OCI-LY3 (cell line): ENCODE measurements around the gene TRIM44.

Source experiments
- H2AFZ ChIP-seq: fragments of 200-600, 300-600 bp; shearing (Covaris generic); 2 replicates; pipeline ENCODE4 v1.6.0; 2014; ENCODE audit warnings: antibody characterized with exemption, low read depth, low read length
- H3K27ac ChIP-seq: fragments of 200-600, 300-600 bp; sonication (generic); 2 replicates; pipeline ENCODE4 v1.5.1; 2014; ENCODE audit warnings: mild to moderate bottlenecking, low read length, moderate library complexity, mixed read lengths
- H3K27me3 ChIP-seq: fragments of 200-600, 300-600 bp; sonication (generic); 2 replicates; pipeline ENCODE4 v1.6.1; 2014; ENCODE audit warnings: low read depth, low read length, mixed read lengths
- H3K36me3 ChIP-seq: fragments of 200-600, 300-600 bp; sonication (generic); replicated peaks from 2 replicates; pipeline ENCODE3; 2014; ENCODE audit warnings: low read depth, low read length, mixed read lengths
- H3K4me1 ChIP-seq: fragments of 300-600, 200-600 bp; sonication (generic); 2 replicates; pipeline ENCODE4 v1.6.1; 2014; ENCODE audit warnings: low read length, mixed read lengths
- H3K4me2 ChIP-seq: fragments of 200-600, 300-600 bp; sonication (generic); 2 replicates; pipeline ENCODE4 v1.6.1; 2014; ENCODE audit warnings: low read length, mixed read lengths
- H3K4me3 ChIP-seq: fragments of 300-600, 200-600 bp; sonication (generic); 2 replicates; pipeline ENCODE4 v1.5.1; 2014; ENCODE audit warnings: antibody characterized with exemption, mild to moderate bottlenecking, low read length, moderate library complexity
- H3K79me2 ChIP-seq: fragments of 300-600, 200-600 bp; shearing (Covaris generic); 2 replicates; pipeline ENCODE4 v1.6.1; 2014; ENCODE audit warnings: mild to moderate bottlenecking, low read length, mixed read lengths
- H3K9ac ChIP-seq: fragments of 300-600, 200-600 bp; shearing (Covaris generic); 2 replicates; pipeline ENCODE4 v1.6.0; 2014; ENCODE audit warnings: mild to moderate bottlenecking, low read length, moderate library complexity
- H3K9me3 ChIP-seq: fragments of 200-600, 300-600 bp; shearing (Covaris generic); 2 replicates; pipeline ENCODE4 v1.6.1; 2014; ENCODE audit warnings: low read length, mixed read lengths; ENCODE audit not compliant: insufficient read depth
- H4K20me1 ChIP-seq: fragments of 200-600, 300-600 bp; sonication (generic); 2 replicates; pipeline ENCODE4 v1.6.1; 2016; ENCODE audit warnings: low read length, mixed read lengths; ENCODE audit not compliant: insufficient read depth
- EZH2phosphoT487 ChIP-seq: fragments of 200-600 bp; shearing (Covaris generic); IDR thresholded peaks from 2 replicates; pipeline ENCODE4 v1.6.1; 2018; ENCODE audit warnings: antibody characterized with exemption, mixed run types, low read depth
- TF ChIP-seq, protein P1 (sequence below): fragments of 200-600, 300-600 bp; sonication (generic); IDR thresholded peaks from 2 replicates; pipeline ENCODE4 v1.5.1; 2014; ENCODE audit warnings: antibody characterized with exemption, low read length, low read depth

Gene TRIM44

DNA sequence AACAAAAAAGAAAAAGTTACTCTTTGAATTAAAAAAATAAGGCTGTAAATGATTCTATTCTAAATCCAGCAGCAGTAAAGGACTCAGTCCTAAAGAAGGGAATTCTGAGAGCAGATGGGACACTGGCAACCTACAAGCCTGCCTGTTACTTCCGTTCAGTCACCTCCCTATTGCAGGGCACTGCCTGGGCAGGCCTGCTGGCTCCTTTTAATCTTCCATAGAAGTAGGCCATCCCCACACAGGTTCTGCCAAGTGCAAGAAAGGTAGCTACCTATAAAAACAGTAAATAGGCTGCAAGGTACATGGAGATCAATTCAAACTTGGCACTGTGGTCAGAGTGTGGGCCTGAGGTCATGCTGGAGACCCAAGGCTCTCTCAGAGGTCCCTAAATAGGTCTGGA, 136.4 kb downstream of the TRIM44 start:
- no peaks in the 10 kb centered on the region for H3K79me2 ChIP-seq
- no peak overlapping the region for H3K9ac ChIP-seq
- H3K4me3 ChIP-seq = no peak overlapping the region
- H3K27ac ChIP-seq = no peak overlapping the region
- no peak overlapping the region for H2AFZ ChIP-seq
- H3K9me3 ChIP-seq = no peaks in the 10 kb centered on the region
- peaks cover 3% of the 10 kb centered on the region for H3K36me3 ChIP-seq
- TF ChIP-seq, protein P1, sequence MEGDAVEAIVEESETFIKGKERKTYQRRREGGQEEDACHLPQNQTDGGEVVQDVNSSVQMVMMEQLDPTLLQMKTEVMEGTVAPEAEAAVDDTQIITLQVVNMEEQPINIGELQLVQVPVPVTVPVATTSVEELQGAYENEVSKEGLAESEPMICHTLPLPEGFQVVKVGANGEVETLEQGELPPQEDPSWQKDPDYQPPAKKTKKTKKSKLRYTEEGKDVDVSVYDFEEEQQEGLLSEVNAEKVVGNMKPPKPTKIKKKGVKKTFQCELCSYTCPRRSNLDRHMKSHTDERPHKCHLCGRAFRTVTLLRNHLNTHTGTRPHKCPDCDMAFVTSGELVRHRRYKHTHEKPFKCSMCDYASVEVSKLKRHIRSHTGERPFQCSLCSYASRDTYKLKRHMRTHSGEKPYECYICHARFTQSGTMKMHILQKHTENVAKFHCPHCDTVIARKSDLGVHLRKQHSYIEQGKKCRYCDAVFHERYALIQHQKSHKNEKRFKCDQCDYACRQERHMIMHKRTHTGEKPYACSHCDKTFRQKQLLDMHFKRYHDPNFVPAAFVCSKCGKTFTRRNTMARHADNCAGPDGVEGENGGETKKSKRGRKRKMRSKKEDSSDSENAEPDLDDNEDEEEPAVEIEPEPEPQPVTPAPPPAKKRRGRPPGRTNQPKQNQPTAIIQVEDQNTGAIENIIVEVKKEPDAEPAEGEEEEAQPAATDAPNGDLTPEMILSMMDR = no peak
- no peak for TF ChIP-seq EZH2phosphoT487
- H3K27me3 ChIP-seq = no peaks in the 10 kb centered on the region
- H3K4me1 ChIP-seq = peaks cover 12% of the 10 kb centered on the region
- no peak overlapping the region for H3K4me2 ChIP-seq
- peaks cover 13% of the 10 kb centered on the region; the same call in 1 of the 2 replicates for H4K20me1 ChIP-seq

DNA sequence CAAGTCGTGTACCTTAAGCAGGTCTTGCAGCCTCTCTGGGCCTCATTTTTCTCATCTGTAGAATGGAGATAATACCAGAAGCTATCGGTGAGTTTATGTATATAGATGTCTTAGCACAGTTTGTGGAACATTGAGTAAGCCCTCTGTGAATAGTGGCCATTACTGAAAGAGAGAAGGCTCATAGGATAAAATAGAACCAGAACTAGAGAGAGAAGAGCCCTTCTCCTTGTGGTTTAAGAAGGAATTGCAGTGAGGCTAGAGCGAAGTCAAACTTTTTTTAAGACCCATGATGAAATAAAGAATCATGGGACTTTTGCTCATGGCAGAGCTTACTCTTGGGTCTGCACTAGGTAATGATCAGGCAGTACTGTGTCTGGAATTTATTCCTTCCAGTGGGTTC, 137.1 kb downstream of the TRIM44 start:
- Histone ChIP-seq H3K9me3 (no peaks in the 10 kb centered on the region), H4K20me1 (peaks cover 14% of the 10 kb centered on the region; the same call in 1 of the 2 replicates), H3K9ac (no peak overlapping the region), H3K79me2 (no peaks in the 10 kb centered on the region), H3K27me3 (no peaks in the 10 kb centered on the region), H3K27ac (no peak overlapping the region), H2AFZ (no peak overlapping the region), H3K4me3 (no peak overlapping the region), H3K4me2 (no peak overlapping the region), H3K36me3 (peaks cover 3% of the 10 kb centered on the region), H3K4me1 (peaks cover 12% of the 10 kb centered on the region)
- TF ChIP-seq, protein P1 = no peak
- TF ChIP-seq EZH2phosphoT487 = no peak

DNA sequence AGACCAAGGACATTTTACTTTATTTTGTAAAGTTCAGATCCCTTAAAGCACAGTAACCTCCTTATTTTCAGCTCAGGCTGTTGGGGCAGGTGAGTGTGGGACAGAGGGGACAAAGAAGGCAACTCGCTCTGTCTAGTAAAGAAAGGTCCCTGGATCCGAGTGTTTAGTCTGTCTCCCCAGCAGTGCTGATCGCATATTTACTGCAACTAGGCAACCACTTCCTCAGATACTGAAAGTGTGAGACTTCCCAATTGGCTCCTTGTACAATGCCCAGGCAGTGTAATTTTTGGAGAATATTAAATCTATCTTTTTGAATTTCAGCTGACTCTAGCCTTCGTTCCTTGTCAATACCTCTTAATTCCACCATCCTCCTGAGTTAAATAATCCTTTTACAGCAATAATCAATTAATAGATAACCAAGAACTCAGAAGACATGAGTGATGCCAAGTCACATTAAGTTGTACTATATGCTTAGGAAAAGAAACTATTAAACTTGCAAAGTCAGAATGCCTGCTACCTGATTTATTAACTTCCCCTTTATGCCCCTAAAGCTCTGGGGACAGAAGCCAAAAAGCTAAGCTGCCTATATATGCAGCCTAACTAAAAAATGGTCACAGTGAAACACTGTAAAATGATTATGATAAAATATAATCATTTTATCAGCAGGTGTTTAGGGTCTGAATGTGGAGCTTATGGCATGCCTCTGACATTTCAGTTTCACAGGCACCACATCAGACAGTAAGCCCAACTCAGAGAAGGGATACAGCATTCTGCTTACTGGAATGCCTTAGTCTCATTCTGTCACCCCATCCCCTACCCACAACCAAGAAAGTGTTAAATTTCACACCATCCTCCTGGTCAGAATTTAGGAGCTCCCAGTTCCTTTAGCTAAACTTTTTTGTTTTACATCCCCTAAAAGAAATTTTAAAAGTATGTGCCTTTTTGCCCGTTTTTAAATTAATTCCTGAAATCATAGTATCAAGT, 138.7 kb downstream of the TRIM44 start:
- Histone ChIP-seq H3K4me2 (peak overlapping the region; percentile 49), H2AFZ (no peak overlapping the region), H3K27ac (no peak overlapping the region), H3K4me1 (peaks cover 12% of the 10 kb centered on the region), H3K27me3 (no peaks in the 10 kb centered on the region), H3K9ac (no peak overlapping the region), H3K4me3 (no peak overlapping the region), H4K20me1 (peaks cover 14% of the 10 kb centered on the region; the same call in 1 of the 2 replicates), H3K79me2 (no peaks in the 10 kb centered on the region), H3K36me3 (peaks cover 3% of the 10 kb centered on the region), H3K9me3 (no peaks in the 10 kb centered on the region)
- no peak for TF ChIP-seq EZH2phosphoT487

DNA sequence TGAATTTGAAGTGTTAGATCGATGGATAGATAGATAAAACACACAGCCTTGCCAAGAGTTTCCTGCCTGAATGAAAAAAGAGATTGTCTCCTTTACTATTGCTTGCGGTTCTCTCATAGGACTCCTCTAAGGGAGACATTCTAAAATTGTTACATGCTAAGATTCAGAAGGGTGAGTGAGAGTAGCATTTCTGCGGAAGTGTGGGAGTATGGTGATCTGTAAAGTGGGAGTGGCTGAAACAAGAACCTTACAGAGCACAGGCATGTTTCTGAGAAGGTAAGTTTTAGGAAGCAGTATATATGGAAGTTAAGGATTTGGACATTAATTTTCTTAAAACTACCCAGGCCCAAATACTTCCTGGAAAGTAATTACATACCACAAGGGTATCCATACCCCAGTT, 139.6 kb downstream of the TRIM44 start:
- Histone ChIP-seq H3K4me2 (no peak overlapping the region), H3K4me3 (no peak overlapping the region), H4K20me1 (peaks cover 11% of the 10 kb centered on the region; the same call in 1 of the 2 replicates), H3K27me3 (no peaks in the 10 kb centered on the region), H3K27ac (no peak overlapping the region), H3K4me1 (peaks cover 12% of the 10 kb centered on the region), H3K79me2 (no peaks in the 10 kb centered on the region), H3K9ac (no peak overlapping the region), H3K36me3 (peaks cover 3% of the 10 kb centered on the region), H2AFZ (no peak overlapping the region), H3K9me3 (no peaks in the 10 kb centered on the region)
- TF ChIP-seq EZH2phosphoT487 = no peak
- TF ChIP-seq, protein P1 = no peak
